ENCODE measurements around the gene ANAPC13.
A peak's percentile ranks its signal among the peaks of the same experiment; 100 is the strongest.

Gene ANAPC13

GRCh38 chr3:134477002-134477401, 8.8 kb downstream of the ANAPC13 start:
- POLR2A ChIA-PET (ENCODE audit: low non-redundant PET): interaction anchor here (1.0 kb wide), 1 partner anchor 9 kb away, joined by 4 read pairs; the partner anchor contains the start of genes ANAPC13 and CEP63

DNA sequence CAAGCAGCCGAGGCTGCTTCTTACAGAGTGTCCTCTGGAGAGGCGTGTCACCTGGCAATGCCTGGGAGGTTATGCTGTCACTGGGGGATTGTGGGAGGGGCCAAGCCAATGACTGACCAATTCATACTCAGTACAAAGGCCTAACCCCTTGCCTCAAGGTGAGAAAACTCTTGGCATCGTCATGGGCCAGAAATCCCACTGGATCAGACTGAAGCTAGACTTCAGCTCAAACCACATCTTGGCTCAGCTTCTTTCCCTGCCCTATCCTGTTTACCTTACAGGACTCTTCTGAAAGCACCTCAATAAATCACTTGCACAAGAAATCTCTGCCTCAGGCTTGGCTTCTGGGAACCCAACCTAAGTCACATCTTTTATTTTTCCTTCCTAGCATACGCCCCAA, 9.5 kb downstream of the ANAPC13 start:
- TF ChIP-seq, protein P1, sequence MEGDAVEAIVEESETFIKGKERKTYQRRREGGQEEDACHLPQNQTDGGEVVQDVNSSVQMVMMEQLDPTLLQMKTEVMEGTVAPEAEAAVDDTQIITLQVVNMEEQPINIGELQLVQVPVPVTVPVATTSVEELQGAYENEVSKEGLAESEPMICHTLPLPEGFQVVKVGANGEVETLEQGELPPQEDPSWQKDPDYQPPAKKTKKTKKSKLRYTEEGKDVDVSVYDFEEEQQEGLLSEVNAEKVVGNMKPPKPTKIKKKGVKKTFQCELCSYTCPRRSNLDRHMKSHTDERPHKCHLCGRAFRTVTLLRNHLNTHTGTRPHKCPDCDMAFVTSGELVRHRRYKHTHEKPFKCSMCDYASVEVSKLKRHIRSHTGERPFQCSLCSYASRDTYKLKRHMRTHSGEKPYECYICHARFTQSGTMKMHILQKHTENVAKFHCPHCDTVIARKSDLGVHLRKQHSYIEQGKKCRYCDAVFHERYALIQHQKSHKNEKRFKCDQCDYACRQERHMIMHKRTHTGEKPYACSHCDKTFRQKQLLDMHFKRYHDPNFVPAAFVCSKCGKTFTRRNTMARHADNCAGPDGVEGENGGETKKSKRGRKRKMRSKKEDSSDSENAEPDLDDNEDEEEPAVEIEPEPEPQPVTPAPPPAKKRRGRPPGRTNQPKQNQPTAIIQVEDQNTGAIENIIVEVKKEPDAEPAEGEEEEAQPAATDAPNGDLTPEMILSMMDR (conservative IDR thresholded peaks at IDR 0.05; ENCODE audit: low read depth): no peak
- H3K27ac ChIP-seq: peak overlapping the region; percentile 53
- no peak for DNase-seq (ENCODE audit: low spot score)
- ChIA-PET CTCF (interaction anchor here (2.1 kb wide), 1 partner anchor 263 kb away, joined by 7 read pairs; no protein-coding TSS in a partner anchor), POLR2A (ENCODE audit: low non-redundant PET) (interaction anchor here (1.0 kb wide), 1 partner anchor 10 kb away, joined by 4 read pairs; the partner anchor contains the start of genes ANAPC13 and CEP63)

More at GRCh38 chr3:134477002-134477401, 8.8 kb downstream of the ANAPC13 start:
- CTCF ChIA-PET: interaction anchor here (0.7 to 2.1 kb wide), 5 partner anchors 9 to 264 kb away, joined by 3 to 7 read pairs (median 4); no protein-coding TSS in a partner anchor
- H3K27ac ChIP-seq: no peak overlapping the region
- no peak for DNase-seq (ENCODE audit: low spot score)
- TF ChIP-seq, protein P1 (conservative IDR thresholded peaks at IDR 0.05; ENCODE audit: low read depth): no peak

- ChIA-PET POLR2A (ENCODE audit: low non-redundant PET) (no interaction called here), CTCF (interaction anchor here (0.6 to 3.5 kb wide), 5 partner anchors 63 to 277 kb away, joined by 3 to 25 read pairs (median 3); no protein-coding TSS in a partner anchor)
- peak overlapping the region; percentile 57 for H3K27ac ChIP-seq
- DNase-seq (ENCODE audit: low spot score): no peak
- TF ChIP-seq, protein P1 (conservative IDR thresholded peaks at IDR 0.05; ENCODE audit: low read depth): no peak
Observed at GRCh38 chr3:134474956-134475355, 10.8 kb downstream of the ANAPC13 start.

DNA sequence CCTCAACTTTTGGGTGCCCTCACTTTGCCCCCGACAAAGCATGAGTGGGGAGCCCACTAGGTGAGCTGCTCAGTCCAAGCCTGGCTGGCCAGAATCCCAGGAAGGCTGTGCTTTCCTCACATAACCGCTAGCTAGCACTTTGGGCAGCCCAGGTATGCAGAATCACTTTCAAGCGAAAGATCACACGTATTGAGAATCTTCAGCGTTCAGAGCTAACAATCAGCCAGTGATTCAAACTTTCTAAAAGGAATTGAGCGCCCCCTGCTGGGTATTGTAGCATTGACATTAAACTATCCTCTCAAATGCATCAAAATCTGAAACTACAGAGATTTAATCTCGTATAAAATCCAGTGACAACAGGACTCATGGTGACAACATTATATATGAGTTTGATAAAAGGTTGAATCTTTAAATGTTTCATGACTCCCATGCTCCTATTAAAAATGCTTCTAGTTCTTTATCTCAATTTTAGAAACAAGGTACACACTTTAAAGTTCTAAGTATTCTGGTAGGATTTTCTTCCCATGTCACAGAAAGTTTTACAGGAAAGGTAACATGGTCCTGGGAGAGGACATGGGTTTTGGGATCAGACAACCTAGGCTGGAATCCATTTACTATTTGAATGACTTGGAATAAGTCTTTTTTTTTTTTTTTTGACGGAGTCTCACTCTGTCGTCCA, 11.8 kb downstream of the ANAPC13 start:
- H3K27ac ChIP-seq: peak overlapping the region; percentile 57
- peak; percentile 58 for DNase-seq (ENCODE audit: low spot score)
- ChIA-PET CTCF (interaction anchor here (0.6 to 3.5 kb wide), 18 partner anchors 9 to 276 kb away, joined by 3 to 25 read pairs (median 4); partner anchors contain the start of gene AMOTL2), POLR2A (ENCODE audit: low non-redundant PET) (no interaction called here)
- TF ChIP-seq, protein P1 (conservative IDR thresholded peaks at IDR 0.05; ENCODE audit: low read depth): peak; percentile 78

DNA sequence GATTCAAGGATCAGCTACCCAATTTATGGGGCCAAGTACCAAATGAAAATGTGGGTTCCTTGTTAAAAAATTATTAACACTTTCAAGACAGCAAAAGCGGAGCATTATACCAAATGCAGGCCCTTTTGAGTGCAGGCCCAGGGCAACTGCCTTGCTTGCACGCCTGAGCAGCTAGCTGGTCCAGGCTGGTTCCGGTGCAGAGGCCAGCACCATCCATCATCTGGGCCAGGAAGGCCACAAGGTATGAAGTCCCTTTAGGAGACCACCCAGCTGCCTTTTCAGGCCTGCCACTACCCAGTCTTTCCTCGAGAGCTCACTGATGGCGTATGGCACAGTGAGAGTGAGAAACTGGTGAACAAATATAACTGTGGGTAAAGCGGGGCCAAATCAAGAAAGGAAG, 13.0 kb downstream of the ANAPC13 start:
- peak overlapping the region; percentile 32; the same call in 1 of the 2 replicates for H3K27ac ChIP-seq
- POLR2A ChIA-PET (ENCODE audit: low non-redundant PET): interaction anchor here (1.1 kb wide), 1 partner anchor 99 kb away, joined by 5 read pairs; the partner anchor contains the start of gene AMOTL2
- no peak for DNase-seq (ENCODE audit: low spot score)
- CTCF ChIA-PET: interaction anchor here (1.0 to 3.5 kb wide), 4 partner anchors 99 to 175 kb away, joined by 3 to 25 read pairs (median 14); partner anchors contain the start of gene AMOTL2
- TF ChIP-seq, protein P1 (conservative IDR thresholded peaks at IDR 0.05; ENCODE audit: low read depth): no peak

GRCh38 chr3:134471521-134472193, 14.1 kb downstream of the ANAPC13 start:
- TF ChIP-seq, protein P1 (conservative IDR thresholded peaks at IDR 0.05; ENCODE audit: low read depth): no peak
- H3K27ac ChIP-seq: peak overlapping the region; percentile 55
- peak; percentile 54 for DNase-seq (ENCODE audit: low spot score)
- ChIA-PET POLR2A (ENCODE audit: low non-redundant PET) (interaction anchor here (0.9 to 1.1 kb wide), 2 partner anchors 97 to 98 kb away, joined by 4 to 5 read pairs; partner anchors contain the start of gene AMOTL2), CTCF (interaction anchor here (2.4 to 2.5 kb wide), 2 partner anchors 98 to 107 kb away, joined by 11 to 18 read pairs; partner anchors contain the start of gene AMOTL2)

All from RWPE1 (cell line).